HepG2 (cell line): ENCODE measurements around the gene GTF2A2. TPM values are rescaled to one million over a fixed set of nuclear protein-coding genes. Genes with fewer than 3 reads are reported as not detected.
A peak's percentile ranks its signal among the peaks of the same experiment; 100 is the strongest.

Source experiments
- ATF6 ChIP-seq: sonication (generic); formaldehyde crosslinking; conservative IDR thresholded peaks from 2 replicates; pipeline ENCODE4 v1.4.0; 2020; ENCODE audit warnings: missing genetic modification reagents
- CENPBD1 ChIP-seq: sonication (generic); formaldehyde crosslinking; IDR thresholded peaks from 2 replicates; pipeline ENCODE4 v1.8.0; 2022; ENCODE audit warnings: missing genetic modification reagents, low read depth, mild to moderate bottlenecking, borderline replicate concordance
- DNMT3B ChIP-seq: conservative IDR thresholded peaks from 2 replicates; pipeline ENCODE4 v1.6.1; 2016; ENCODE audit warnings: missing biosample characterization, control low read depth
- ELF3 ChIP-seq: IDR thresholded peaks from 2 replicates; pipeline ENCODE4 v1.6.1; 2016; ENCODE audit warnings: missing genetic modification reagents, missing compliant biosample characterization
- FOXO1 ChIP-seq: sonication (generic); formaldehyde crosslinking; IDR thresholded peaks from 2 replicates; pipeline ENCODE4 v1.4.0; 2020; ENCODE audit warnings: missing genetic modification reagents
- FOXO4 ChIP-seq: sonication (generic); formaldehyde crosslinking; conservative IDR thresholded peaks from 2 replicates; pipeline ENCODE4 v1.8.1; 2023; ENCODE audit warnings: missing genetic modification reagents
- GRHL1 ChIP-seq: sonication (generic); formaldehyde crosslinking; conservative IDR thresholded peaks from 2 replicates; pipeline ENCODE4 v1.8.0; 2022; ENCODE audit warnings: missing genetic modification reagents
- LCORL ChIP-seq, 2 experiments: fragments of 450-650 bp in 1 of 2; sonication (generic) in 1 of 2; formaldehyde crosslinking in 1 of 2; IDR thresholded peaks; 2 replicates each; pipeline versions ENCODE4 v1.5.0 to v1.6.1; 2017 to 2020; ENCODE audit warnings: antibody characterized with exemption in 1 of 2, missing genetic modification reagents in 1 of 2
- MAF1 ChIP-seq: sonication (generic); formaldehyde crosslinking; IDR thresholded peaks from 2 replicates; pipeline ENCODE4 v1.5.0; 2020; ENCODE audit warnings: missing genetic modification reagents, borderline replicate concordance
- MAFK ChIP-seq, 2 experiments: IDR thresholded peaks in 1 of 2; conservative IDR thresholded peaks in 1 of 2; 2 replicates each; pipeline ENCODE4 v1.6.1; 2011; ENCODE audit warnings: improper control_type of control experiment in 2 of 2, low read length in 2 of 2
- NR0B2 ChIP-seq: sonication (generic); formaldehyde crosslinking; IDR thresholded peaks from 2 replicates; pipeline ENCODE4 v1.4.0; 2020; ENCODE audit warnings: mild to moderate bottlenecking, missing genetic modification reagents
- PAF1 ChIP-seq: IDR thresholded peaks from 2 replicates; pipeline ENCODE4 v1.6.1; 2016; ENCODE audit warnings: missing genetic modification reagents, missing compliant biosample characterization
- REL ChIP-seq: sonication (generic); formaldehyde crosslinking; conservative IDR thresholded peaks from 2 replicates; pipeline ENCODE4 v1.8.0; 2022; ENCODE audit warnings: mild to moderate bottlenecking, missing genetic modification reagents, moderate library complexity
- TOPORS ChIP-seq: sonication (generic); formaldehyde crosslinking; IDR thresholded peaks from 2 replicates; pipeline ENCODE4 v1.8.0; 2023; ENCODE audit warnings: mild to moderate bottlenecking, missing genetic modification reagents
- ZC3H4 ChIP-seq: sonication (generic); formaldehyde crosslinking; IDR thresholded peaks from 2 replicates; pipeline ENCODE4 v1.4.0; 2020; ENCODE audit warnings: missing genetic modification reagents, borderline replicate concordance
- ZNF30 ChIP-seq: sonication (generic); formaldehyde crosslinking; IDR thresholded peaks from 2 replicates; pipeline ENCODE4 v1.5.0; 2020; ENCODE audit warnings: mild to moderate bottlenecking, missing genetic modification reagents
- ZNF333 ChIP-seq: sonication (generic); formaldehyde crosslinking; IDR thresholded peaks from 2 replicates; pipeline ENCODE4 v1.4.0; 2020; ENCODE audit warnings: mild to moderate bottlenecking, missing genetic modification reagents, borderline replicate concordance
- ZNF33B ChIP-seq: sonication (generic); formaldehyde crosslinking; IDR thresholded peaks from 2 replicates; pipeline ENCODE4 v1.5.1; 2020; ENCODE audit warnings: mild to moderate bottlenecking, missing genetic modification reagents
- ZNF543 ChIP-seq: sonication (generic); formaldehyde crosslinking; IDR thresholded peaks from 2 replicates; pipeline ENCODE4 v1.4.0; 2020; ENCODE audit warnings: mild to moderate bottlenecking, missing genetic modification reagents
- ZNF552 ChIP-seq: sonication (generic); formaldehyde crosslinking; IDR thresholded peaks from 2 replicates; pipeline ENCODE4 v1.9.0; 2022; ENCODE audit warnings: missing genetic modification reagents, mild to moderate bottlenecking, borderline replicate concordance
- ZNF607 ChIP-seq: sonication (generic); formaldehyde crosslinking; IDR thresholded peaks from 2 replicates; pipeline ENCODE4 v1.5.1; 2020; ENCODE audit warnings: missing genetic modification reagents, mild to moderate bottlenecking, borderline replicate concordance
- ZNF768 ChIP-seq: sonication (generic); formaldehyde crosslinking; IDR thresholded peaks from 2 replicates; pipeline ENCODE4 v1.4.0; 2020; ENCODE audit warnings: missing genetic modification reagents
- ZNF891 ChIP-seq: sonication (generic); formaldehyde crosslinking; IDR thresholded peaks from 2 replicates; pipeline ENCODE4 v1.5.0; 2020; ENCODE audit warnings: mild to moderate bottlenecking, missing genetic modification reagents
- polyA plus RNA-seq, 8 experiments: library from polyadenylated mRNA; depleted of rRNA in 3 of 8; stranded (reverse) in 7 of 8; unstranded in 1 of 8; fragments of >200 nt; fragmentation: Illumina TruSeq in 4 of 8; extraction: Trizol in 4 of 8; gene quantifications; 2 replicates each; pipeline versions ENCODE4 v1.2.1 to v1.2.3, GENCODE V29; 2011 to 2016; ENCODE audit warnings: low read depth in 4 of 8, missing spikeins in 1 of 8, mixed read lengths in 1 of 8; ENCODE audit not compliant: insufficient read depth in 1 of 8
- total RNA-seq, 5 experiments: library from RNA; depleted of rRNA; stranded (reverse); fragments of >200 nt; fragmentation: Illumina TruSeq; extraction: Trizol; gene quantifications; 2 replicates each; pipeline ENCODE4 v1.2.3, GENCODE V29; 2016; ENCODE audit warnings: low read depth in 1 of 5

GTF2A2 gene
- total and polyA plus RNA-seq, 2 of the 13 experiments (the other 11 are each of a cell fraction or from before 2014, with no cell fraction given), result 24.4 to 106 TPM

GRCh38 chr15:59688782-59689625 lies 31.7 kb upstream of the GTF2A2 start, which contains the start of gene BNIP2 (continued):
- TF ChIP-seq FOXO4, result no peak; the same call in 1 of the 2 replicates
- peak; percentile 83 for TF ChIP-seq ZNF552
- TF ChIP-seq TOPORS (CRISPR knock-in tag), result 0 out of 2 replicates have a peak, but pooled peaks have one; percentile 25
- TF ChIP-seq REL (CRISPR knock-in tag), result no peak
- peak; percentile 33; the same call in 1 of the 2 replicates for TF ChIP-seq ZNF607
- TF ChIP-seq MAFK (conservative IDR thresholded peaks at IDR 0.05 in 1 of 2, IDR thresholded peaks at IDR 0.05 in 1 of 2; ENCODE audit: low read length in 2 of 2), result no peak
- TF ChIP-seq LCORL (IDR thresholded peaks at IDR 0.05), result no peak
- TF ChIP-seq LCORL (CRISPR knock-in tag; IDR thresholded peaks at IDR 0.05), result peak; percentile 67
- no peak for TF ChIP-seq ZNF30 (CRISPR knock-in tag)
- peak; percentile 62 for TF ChIP-seq ZNF768 (CRISPR knock-in tag)
- peak; percentile 73; the same call in 1 of the 2 replicates for TF ChIP-seq MAF1 (CRISPR knock-in tag)
- TF ChIP-seq ZC3H4 (CRISPR knock-in tag), result no peak
- TF ChIP-seq GRHL1 (CRISPR knock-in tag), result no peak
- TF ChIP-seq ZNF543 (CRISPR knock-in tag), result peak; percentile 89
- peak; percentile 60; the same call in 1 of the 2 replicates for TF ChIP-seq ELF3 (CRISPR knock-in tag)
- TF ChIP-seq ZNF33B, result peak; percentile 87; the same call in 1 of the 2 replicates
- no peak for TF ChIP-seq NR0B2
- TF ChIP-seq DNMT3B (CRISPR knock-in tag), result no peak
- peak; percentile 82; the same call in 1 of the 2 replicates for TF ChIP-seq ATF6 (CRISPR knock-in tag)
- peak; percentile 43 for TF ChIP-seq FOXO1 (CRISPR knock-in tag)
- no peak for TF ChIP-seq PAF1 (CRISPR knock-in tag)
- no peak for TF ChIP-seq CENPBD1 (CRISPR knock-in tag)
- TF ChIP-seq ZNF333, result peak; percentile 85; the same call in 1 of the 2 replicates
- TF ChIP-seq ZNF891, result peak; percentile 75; the same call in 1 of the 2 replicates
